ENCODE data around the gene CACNA1D.

CACNA1D gene

GRCh38 chr3:53813229-53813628, 318.8 kb downstream of the CACNA1D start:
- no peak for DNase-seq

- DNase-seq: no peak
These were observed 319.5 kb downstream of the CACNA1D start for GRCh38 chr3:53813876-53814275.

- DNase-seq: no peak
These were observed 320.7 kb downstream of the CACNA1D start for GRCh38 chr3:53815067-53815466.

GRCh38 chr3:53815651-53816050, 321.2 kb downstream of the CACNA1D start:
- DNase-seq: no peak

GRCh38 chr3:53816425-53816824, 322.0 kb downstream of the CACNA1D start:
- no peak for DNase-seq

- no peak for DNase-seq
These were observed 322.8 kb downstream of the CACNA1D start for GRCh38 chr3:53817211-53817610.

GRCh38 chr3:53817809-53818208, 323.4 kb downstream of the CACNA1D start:
- DNase-seq: no peak

GRCh38 chr3:53818221-53819162, 324.1 kb downstream of the CACNA1D start:
- DNase-seq: no peak

- DNase-seq: no peak
These were observed 324.9 kb downstream of the CACNA1D start for GRCh38 chr3:53819163-53819868.

GRCh38 chr3:53820084-53820483, 325.7 kb downstream of the CACNA1D start:
- DNase-seq: no peak

- no peak for DNase-seq
These were observed 326.6 kb downstream of the CACNA1D start for GRCh38 chr3:53820756-53821580.

GRCh38 chr3:53821631-53822121, 327.3 kb downstream of the CACNA1D start:
- no peak for DNase-seq

GRCh38 chr3:53822331-53822741, 327.9 kb downstream of the CACNA1D start:
- no peak for DNase-seq

- no peak for DNase-seq
These were observed 328.9 kb downstream of the CACNA1D start for GRCh38 chr3:53823026-53823955.

GRCh38 chr3:53823956-53824657, 329.7 kb downstream of the CACNA1D start:
- DNase-seq: no peak

- DNase-seq: no peak
These were observed 330.4 kb downstream of the CACNA1D start for GRCh38 chr3:53824795-53825194.

- no peak for DNase-seq
These were observed 331.6 kb downstream of the CACNA1D start for GRCh38 chr3:53826048-53826447.

GRCh38 chr3:53828581-53828980, 334.2 kb downstream of the CACNA1D start:
- DNase-seq: peak; percentile 38

- DNase-seq: no peak
These were observed 335.2 kb downstream of the CACNA1D start for GRCh38 chr3:53829605-53830004.

- DNase-seq: no peak
These were observed 336.5 kb downstream of the CACNA1D start for GRCh38 chr3:53830944-53831343.

- DNase-seq: no peak
These were observed 338.7 kb downstream of the CACNA1D start for GRCh38 chr3:53833053-53833645.
